Left lung (tissue), 10 donors: ENCODE measurements around the gene F9. TPM values are rescaled to one million over a fixed set of nuclear protein-coding genes. Genes with fewer than 3 reads are reported as not detected.
A peak's percentile ranks its signal among the peaks of the same experiment; 100 is the strongest.

Source experiments
- ATAC-seq: fragments of 200-7000 bp; cut with Tn5 transposase; one replicate; pipeline ENCODE4 v1.9.1; 2020; ENCODE audit warnings: moderate library complexity
- DNase-seq, 4 donors: peaks; one replicate each; pipeline ENCODE4 v3.0.0-alpha.2; 2013 to 2020
- H3K27ac ChIP-seq, 2 donors: fragments of 200-600 bp; sonication (generic) in 1 of 2; one replicate each; pipeline versions ENCODE4 v1.5.0 to v1.8.0; 2020 to 2021
- H3K27me3 ChIP-seq, 2 donors: fragments of 200-600 bp; sonication (generic) in 1 of 2; one replicate each; pipeline versions ENCODE4 v1.5.0 to v1.8.0; 2020 to 2021
- H3K36me3 ChIP-seq, 2 donors: fragments of 200-600 bp; sonication (generic) in 1 of 2; one replicate each; pipeline versions ENCODE4 v1.5.0 to v1.8.0; 2020 to 2021
- H3K4me1 ChIP-seq, 2 donors: fragments of 200-600 bp; one replicate each; pipeline ENCODE4 v1.8.0; 2021
- H3K4me3 ChIP-seq, 2 donors: fragments of 200-600 bp; sonication (generic) in 1 of 2; one replicate each; pipeline versions ENCODE4 v1.5.0 to v1.8.0; 2020 to 2021; ENCODE audit warnings: mild to moderate bottlenecking in 1 of 2
- H3K9me3 ChIP-seq, 2 donors: fragments of 200-600 bp; sonication (generic) in 1 of 2; one replicate each; pipeline versions ENCODE4 v1.5.0 to v1.8.0; 2020 to 2021
- intact Hi-C, 2 donors: fragments of 100-400 bp; cut with DNase I; formaldehyde crosslinking; loops; one replicate each; pipeline versions ENCODE4 v1.11.2 to v1.14.2; 2022
- polyA plus RNA-seq, 6 donors: library from polyadenylated mRNA; unstranded; fragments of 120-200 nt; gene quantifications; one replicate each; pipeline ENCODE4 v1.2.1, GENCODE V29; 2013; ENCODE audit not compliant: insufficient read length in 6 of 6
- total RNA-seq, 2 donors: library from RNA; stranded (reverse); fragmentation: NEBNext Ultra II Directional; extraction: Animal tissue kit (Norgen Biotek cat#: 25700); gene quantifications; one replicate each; pipeline ENCODE4 v1.2.1, GENCODE V29; 2021
- TF ChIP-seq, protein P1 (sequence below), 2 donors: fragments of 200-600 bp; sonication (generic) in 1 of 2; IDR thresholded peaks; one replicate each; pipeline versions ENCODE4 v1.5.0 to v1.8.0; 2021; ENCODE audit warnings: antibody characterized with exemption in 2 of 2
- donor health status: DM: no; HTN: yes; CAD: no.
- donor health status: DM: no; HTN: no; CAD: no.

Gene F9
- total and polyA plus RNA-seq, 8 donors, result not detected

DNA sequence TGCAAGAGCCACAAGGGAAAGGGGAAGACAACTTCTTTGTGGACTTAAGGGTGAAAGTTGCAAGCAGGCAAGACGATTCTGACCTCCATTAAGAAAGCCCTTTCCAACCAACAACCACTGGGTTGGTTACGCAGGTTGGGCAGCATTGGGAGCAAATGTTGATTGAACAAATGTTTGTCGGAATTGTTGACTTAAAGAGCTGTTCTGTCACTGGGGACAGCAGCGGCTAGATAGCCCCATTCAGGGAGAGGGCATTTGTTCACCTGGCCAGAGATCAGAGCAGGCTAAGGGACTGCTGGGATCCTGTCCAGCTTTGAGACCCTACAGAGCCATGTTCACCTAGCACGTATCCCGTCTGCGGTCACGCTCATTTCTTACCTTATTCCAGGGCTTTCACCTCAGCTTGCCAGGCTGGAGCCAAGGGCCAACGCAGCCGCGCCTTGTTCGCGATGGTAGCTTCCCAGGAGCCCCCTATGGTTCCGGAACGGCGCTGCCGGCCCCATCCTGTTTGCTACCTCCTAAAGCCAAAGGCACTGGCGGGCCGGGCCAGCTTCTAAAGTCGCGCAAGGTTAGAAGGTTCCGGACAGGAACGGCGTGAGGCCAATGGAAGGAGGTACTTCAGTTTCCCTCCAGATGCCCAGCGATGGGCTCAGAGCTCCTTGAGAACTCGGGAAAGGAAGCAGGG lies 24.6 kb downstream of the F9 start:
- H3K27me3 ChIP-seq, result peaks cover 0 to 6% of the 10 kb centered on the region in 2 donors
- TF ChIP-seq, protein P1, sequence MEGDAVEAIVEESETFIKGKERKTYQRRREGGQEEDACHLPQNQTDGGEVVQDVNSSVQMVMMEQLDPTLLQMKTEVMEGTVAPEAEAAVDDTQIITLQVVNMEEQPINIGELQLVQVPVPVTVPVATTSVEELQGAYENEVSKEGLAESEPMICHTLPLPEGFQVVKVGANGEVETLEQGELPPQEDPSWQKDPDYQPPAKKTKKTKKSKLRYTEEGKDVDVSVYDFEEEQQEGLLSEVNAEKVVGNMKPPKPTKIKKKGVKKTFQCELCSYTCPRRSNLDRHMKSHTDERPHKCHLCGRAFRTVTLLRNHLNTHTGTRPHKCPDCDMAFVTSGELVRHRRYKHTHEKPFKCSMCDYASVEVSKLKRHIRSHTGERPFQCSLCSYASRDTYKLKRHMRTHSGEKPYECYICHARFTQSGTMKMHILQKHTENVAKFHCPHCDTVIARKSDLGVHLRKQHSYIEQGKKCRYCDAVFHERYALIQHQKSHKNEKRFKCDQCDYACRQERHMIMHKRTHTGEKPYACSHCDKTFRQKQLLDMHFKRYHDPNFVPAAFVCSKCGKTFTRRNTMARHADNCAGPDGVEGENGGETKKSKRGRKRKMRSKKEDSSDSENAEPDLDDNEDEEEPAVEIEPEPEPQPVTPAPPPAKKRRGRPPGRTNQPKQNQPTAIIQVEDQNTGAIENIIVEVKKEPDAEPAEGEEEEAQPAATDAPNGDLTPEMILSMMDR (IDR thresholded peaks at IDR 0.05), result no peak
- no peaks in the 10 kb centered on the region for H3K36me3 ChIP-seq
- no peaks in the 10 kb centered on the region for H3K9me3 ChIP-seq
- no peak overlapping the region for H3K27ac ChIP-seq
- no peak overlapping the region for H3K4me3 ChIP-seq
- no peak for ATAC-seq
- peak in 1 of 4 donors; percentile 62 for DNase-seq
- no peaks in the 10 kb centered on the region for H3K4me1 ChIP-seq
- intact Hi-C loops, result no loop called here

DNA sequence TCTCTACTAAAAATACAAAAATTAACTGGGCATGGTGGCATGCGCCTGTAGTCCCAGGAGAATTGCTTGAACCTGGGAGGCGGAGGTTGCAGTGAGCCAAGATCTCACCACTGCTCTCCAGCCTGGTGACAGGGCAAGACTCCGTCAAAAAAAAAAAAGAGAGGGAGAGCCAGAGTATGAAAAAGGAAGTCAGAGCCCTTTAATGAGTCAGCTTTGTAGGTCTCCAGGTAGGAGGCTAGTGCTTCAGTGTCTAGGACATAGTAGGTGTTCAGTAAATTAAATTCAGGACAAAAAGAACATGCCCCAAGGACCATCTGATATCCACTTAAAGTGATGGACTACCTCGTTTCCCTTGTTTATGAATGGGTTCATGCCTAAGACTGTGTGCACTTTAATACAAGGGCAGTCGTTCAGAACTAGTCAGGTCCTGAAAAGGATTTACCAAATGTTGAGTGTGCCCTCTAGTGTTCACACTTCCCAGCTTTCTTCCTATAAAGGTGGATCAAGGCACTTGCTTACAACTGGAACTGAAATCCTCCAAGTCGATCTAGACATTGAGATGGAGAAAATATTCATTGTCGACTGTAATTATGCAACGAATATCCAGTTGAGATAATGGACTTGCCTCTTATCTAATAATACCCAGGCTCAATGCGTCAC lies 29.0 kb downstream of the F9 start:
- intact Hi-C loops, result no loop called here
- Histone ChIP-seq H3K4me3 (no peak overlapping the region), H3K27ac (no peak overlapping the region), H3K27me3 (peaks cover 0 to 6% of the 10 kb centered on the region in 2 donors), H3K9me3 (no peaks in the 10 kb centered on the region), H3K36me3 (no peaks in the 10 kb centered on the region), H3K4me1 (no peaks in the 10 kb centered on the region)
- TF ChIP-seq, protein P1 (IDR thresholded peaks at IDR 0.05), result peak; percentile 32 to 52
- DNase-seq, result peak in 2 of 4 donors; percentile 16 to 58
- peak; percentile 86 for ATAC-seq

GRCh38 chrX:139560221-139560620 lies 29.7 kb downstream of the F9 start:
- TF ChIP-seq, protein P1 (IDR thresholded peaks at IDR 0.05), result no peak
- Histone ChIP-seq H3K27me3 (peaks cover 0 to 5% of the 10 kb centered on the region in 2 donors), H3K27ac (no peak overlapping the region), H3K36me3 (no peaks in the 10 kb centered on the region), H3K4me3 (no peak overlapping the region), H3K9me3 (no peaks in the 10 kb centered on the region), H3K4me1 (no peaks in the 10 kb centered on the region)
- intact Hi-C loops, result no loop called here
- ATAC-seq, result no peak
- no peak for DNase-seq

DNA sequence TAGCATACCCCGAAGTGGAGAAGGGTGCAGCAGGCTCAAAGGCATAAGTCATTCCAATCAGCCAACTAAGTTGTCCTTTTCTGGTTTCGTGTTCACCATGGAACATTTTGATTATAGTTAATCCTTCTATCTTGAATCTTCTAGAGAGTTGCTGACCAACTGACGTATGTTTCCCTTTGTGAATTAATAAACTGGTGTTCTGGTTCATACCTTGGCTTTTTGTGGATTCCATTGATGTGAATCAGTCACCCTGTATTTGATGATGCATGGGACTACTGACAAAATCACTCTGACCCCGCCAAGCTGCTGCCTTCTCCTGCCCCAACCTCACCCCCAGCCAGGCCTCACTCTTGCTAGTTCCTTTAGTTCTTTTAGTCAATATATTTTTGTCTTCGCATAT lies 32.7 kb downstream of the F9 start:
- H3K9me3 ChIP-seq, result no peaks in the 10 kb centered on the region
- ATAC-seq (no peak), DNase-seq (no peak)
- H3K27ac ChIP-seq, result no peak overlapping the region
- TF ChIP-seq, protein P1 (IDR thresholded peaks at IDR 0.05), result no peak
- H3K4me1 ChIP-seq, result no peaks in the 10 kb centered on the region
- H3K4me3 ChIP-seq, result no peak overlapping the region
- intact Hi-C loops, result no loop called here
- H3K27me3 ChIP-seq, result no peaks in the 10 kb centered on the region
- H3K36me3 ChIP-seq, result no peaks in the 10 kb centered on the region

GRCh38 chrX:139566981-139567380 lies 36.4 kb downstream of the F9 start:
- Histone ChIP-seq H3K4me3 (no peak overlapping the region), H3K36me3 (no peaks in the 10 kb centered on the region), H3K27ac (no peak overlapping the region), H3K9me3 (no peaks in the 10 kb centered on the region), H3K4me1 (no peaks in the 10 kb centered on the region), H3K27me3 (no peaks in the 10 kb centered on the region)
- TF ChIP-seq, protein P1 (IDR thresholded peaks at IDR 0.05), result no peak
- intact Hi-C loops, result no loop called here
- ATAC-seq (no peak), DNase-seq (no peak)
